ENCODE measurements around the gene TMEM63B.

- no peak for TF ChIP-seq POLR2A (IDR thresholded peaks at IDR 0.05)
- TF ChIP-seq, protein P1, sequence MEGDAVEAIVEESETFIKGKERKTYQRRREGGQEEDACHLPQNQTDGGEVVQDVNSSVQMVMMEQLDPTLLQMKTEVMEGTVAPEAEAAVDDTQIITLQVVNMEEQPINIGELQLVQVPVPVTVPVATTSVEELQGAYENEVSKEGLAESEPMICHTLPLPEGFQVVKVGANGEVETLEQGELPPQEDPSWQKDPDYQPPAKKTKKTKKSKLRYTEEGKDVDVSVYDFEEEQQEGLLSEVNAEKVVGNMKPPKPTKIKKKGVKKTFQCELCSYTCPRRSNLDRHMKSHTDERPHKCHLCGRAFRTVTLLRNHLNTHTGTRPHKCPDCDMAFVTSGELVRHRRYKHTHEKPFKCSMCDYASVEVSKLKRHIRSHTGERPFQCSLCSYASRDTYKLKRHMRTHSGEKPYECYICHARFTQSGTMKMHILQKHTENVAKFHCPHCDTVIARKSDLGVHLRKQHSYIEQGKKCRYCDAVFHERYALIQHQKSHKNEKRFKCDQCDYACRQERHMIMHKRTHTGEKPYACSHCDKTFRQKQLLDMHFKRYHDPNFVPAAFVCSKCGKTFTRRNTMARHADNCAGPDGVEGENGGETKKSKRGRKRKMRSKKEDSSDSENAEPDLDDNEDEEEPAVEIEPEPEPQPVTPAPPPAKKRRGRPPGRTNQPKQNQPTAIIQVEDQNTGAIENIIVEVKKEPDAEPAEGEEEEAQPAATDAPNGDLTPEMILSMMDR (IDR thresholded peaks at IDR 0.05 in 4 of 5, conservative IDR thresholded peaks at IDR 0.05 in 1 of 5), result no peak
These were observed 22.1 kb downstream of the TMEM63B start for GRCh38 chr6:44149369-44150012.

Data from gastrocnemius medialis (tissue), 4 donors.